ENCODE data around the gene FOXD2.

FOXD2 gene

DNA sequence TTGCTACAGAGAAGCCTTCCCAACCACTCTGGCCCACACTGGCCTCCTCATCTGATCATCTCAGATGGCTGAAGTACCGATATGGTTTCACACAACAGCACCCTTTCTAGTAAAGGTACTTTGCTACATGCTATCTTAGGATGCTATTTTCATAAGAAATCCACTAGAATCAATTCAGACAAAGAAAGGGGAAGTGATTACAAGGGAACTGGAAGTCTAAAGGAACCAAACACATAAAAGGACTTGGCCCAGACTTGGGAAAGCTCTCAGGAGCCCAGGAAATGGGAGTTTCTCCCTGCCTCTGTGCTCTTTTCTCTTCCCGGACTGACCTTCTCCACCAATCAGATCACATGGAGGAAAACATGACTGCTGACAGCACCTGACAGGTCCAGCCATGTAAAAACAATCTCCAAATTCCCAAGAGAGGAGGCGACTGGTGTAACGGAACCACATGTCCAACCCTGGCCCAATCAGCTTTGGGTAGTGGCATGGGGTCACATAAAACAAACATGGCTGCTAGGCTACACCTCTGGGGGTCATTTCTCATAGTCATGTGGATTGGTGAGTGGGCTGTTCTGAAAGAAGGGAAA is 34.4 kb upstream of the FOXD2 start:
- H3K27ac ChIP-seq (ENCODE audit: low read depth, low read length, severe bottlenecking): no peak overlapping the region
- no peaks in the 10 kb centered on the region for H3K36me3 ChIP-seq (ENCODE audit: control insufficient read depth, insufficient read depth, low read length)
- no peaks in the 10 kb centered on the region for H3K9me3 ChIP-seq (ENCODE audit: control insufficient read depth, low read length)
- H3K4me3 ChIP-seq (ENCODE audit: extremely low read depth, insufficient read depth, low read length, poor library complexity, severe bottlenecking): no peak overlapping the region
- 67 to 93% methylated on average over 2 to 3 of the region's 4 CpGs for WGBS, 2 experiments (ENCODE audit: insufficient coverage in 2 of 2)
- peaks cover under 1% of the 10 kb centered on the region for H3K4me1 ChIP-seq (ENCODE audit: control insufficient read depth, insufficient read depth, low read length, poor library complexity, severe bottlenecking)

DNA sequence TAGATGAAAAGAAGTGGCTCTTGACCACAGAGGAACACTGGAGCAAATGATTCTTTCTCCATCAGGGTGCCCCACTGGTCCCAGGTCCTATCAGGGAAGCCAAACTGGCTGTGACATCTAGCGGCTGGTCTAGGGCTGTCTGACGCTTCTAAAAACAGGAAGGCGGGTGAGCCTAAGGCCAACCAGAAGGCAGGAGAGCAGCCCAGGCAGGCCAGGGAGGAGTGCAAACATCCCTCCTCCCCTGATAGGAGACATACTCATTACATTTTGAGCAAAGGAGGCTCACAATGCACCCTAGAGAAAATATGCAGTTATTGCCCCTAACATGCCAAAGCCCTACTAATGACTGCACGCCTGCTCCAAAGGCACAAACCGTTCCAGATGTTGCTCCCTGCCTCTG is 32.1 kb upstream of the FOXD2 start:
- 77 to 83% methylated on average over 4 to 5 of the region's 5 CpGs for WGBS, 2 experiments (ENCODE audit: insufficient coverage in 2 of 2)
- Histone ChIP-seq H3K36me3 (ENCODE audit: control insufficient read depth, insufficient read depth, low read length) (no peaks in the 10 kb centered on the region), H3K9me3 (ENCODE audit: control insufficient read depth, low read length) (no peaks in the 10 kb centered on the region), H3K27ac (ENCODE audit: low read depth, low read length, severe bottlenecking) (no peak overlapping the region), H3K4me1 (ENCODE audit: control insufficient read depth, insufficient read depth, low read length, poor library complexity, severe bottlenecking) (peaks cover 14% of the 10 kb centered on the region), H3K4me3 (ENCODE audit: extremely low read depth, insufficient read depth, low read length, poor library complexity, severe bottlenecking) (no peak overlapping the region)

DNA sequence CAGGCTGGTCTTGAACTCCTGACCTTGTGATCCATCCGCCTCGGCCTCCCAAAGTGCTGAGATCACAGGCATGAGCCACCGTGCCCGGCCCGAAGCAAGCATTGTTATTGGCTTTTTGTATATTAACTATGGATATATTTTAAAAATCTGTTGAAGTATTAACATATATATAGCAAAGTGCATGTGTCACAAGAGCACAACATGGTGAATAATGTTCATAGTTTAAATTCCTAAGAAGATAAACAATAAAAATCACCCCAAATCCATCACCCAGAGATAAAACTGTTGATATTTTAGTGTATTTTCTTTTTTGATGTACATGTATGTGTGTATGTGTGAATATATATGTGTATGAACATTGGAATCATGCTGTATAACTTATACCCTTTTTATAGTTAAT is 30.9 kb upstream of the FOXD2 start:
- Histone ChIP-seq H3K4me1 (ENCODE audit: control insufficient read depth, insufficient read depth, low read length, poor library complexity, severe bottlenecking) (peaks cover 23% of the 10 kb centered on the region), H3K27ac (ENCODE audit: low read depth, low read length, severe bottlenecking) (no peak overlapping the region), H3K36me3 (ENCODE audit: control insufficient read depth, insufficient read depth, low read length) (no peaks in the 10 kb centered on the region), H3K4me3 (ENCODE audit: extremely low read depth, insufficient read depth, low read length, poor library complexity, severe bottlenecking) (no peak overlapping the region), H3K9me3 (ENCODE audit: control insufficient read depth, low read length) (no peaks in the 10 kb centered on the region)
- 86% methylated on average over 2 of the region's 5 CpGs; no CpG with 5 or more reads in 1 of the 2 experiments for WGBS, 2 experiments (ENCODE audit: insufficient coverage in 2 of 2)

DNA sequence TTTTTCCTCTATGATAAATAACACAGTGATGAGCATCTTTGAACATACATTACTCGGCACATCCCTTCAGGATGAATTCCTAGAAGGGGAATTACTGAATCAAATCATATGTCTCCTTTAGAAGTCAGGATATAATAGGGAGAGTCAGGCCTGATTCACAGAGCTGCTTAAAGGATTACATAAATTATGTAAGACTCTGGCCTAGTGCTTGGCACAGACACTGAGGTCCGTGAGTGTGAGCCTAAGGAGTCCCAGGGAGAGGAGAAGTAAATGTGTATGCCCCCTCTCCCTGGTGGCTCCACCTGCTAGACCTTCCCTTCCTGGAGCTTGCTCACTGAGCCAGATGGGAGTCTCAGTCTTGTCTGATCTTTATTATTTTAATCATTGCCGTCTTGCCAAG is 30.4 kb upstream of the FOXD2 start:
- H3K36me3 ChIP-seq (ENCODE audit: control insufficient read depth, insufficient read depth, low read length): no peaks in the 10 kb centered on the region
- no peak overlapping the region for H3K27ac ChIP-seq (ENCODE audit: low read depth, low read length, severe bottlenecking)
- no peak overlapping the region for H3K4me3 ChIP-seq (ENCODE audit: extremely low read depth, insufficient read depth, low read length, poor library complexity, severe bottlenecking)
- peaks cover 28% of the 10 kb centered on the region for H3K4me1 ChIP-seq (ENCODE audit: control insufficient read depth, insufficient read depth, low read length, poor library complexity, severe bottlenecking)
- no peaks in the 10 kb centered on the region for H3K9me3 ChIP-seq (ENCODE audit: control insufficient read depth, low read length)
- WGBS, 2 experiments (ENCODE audit: insufficient coverage in 2 of 2): 50 to 86% methylated on average over 1 of the region's 3 CpGs

DNA sequence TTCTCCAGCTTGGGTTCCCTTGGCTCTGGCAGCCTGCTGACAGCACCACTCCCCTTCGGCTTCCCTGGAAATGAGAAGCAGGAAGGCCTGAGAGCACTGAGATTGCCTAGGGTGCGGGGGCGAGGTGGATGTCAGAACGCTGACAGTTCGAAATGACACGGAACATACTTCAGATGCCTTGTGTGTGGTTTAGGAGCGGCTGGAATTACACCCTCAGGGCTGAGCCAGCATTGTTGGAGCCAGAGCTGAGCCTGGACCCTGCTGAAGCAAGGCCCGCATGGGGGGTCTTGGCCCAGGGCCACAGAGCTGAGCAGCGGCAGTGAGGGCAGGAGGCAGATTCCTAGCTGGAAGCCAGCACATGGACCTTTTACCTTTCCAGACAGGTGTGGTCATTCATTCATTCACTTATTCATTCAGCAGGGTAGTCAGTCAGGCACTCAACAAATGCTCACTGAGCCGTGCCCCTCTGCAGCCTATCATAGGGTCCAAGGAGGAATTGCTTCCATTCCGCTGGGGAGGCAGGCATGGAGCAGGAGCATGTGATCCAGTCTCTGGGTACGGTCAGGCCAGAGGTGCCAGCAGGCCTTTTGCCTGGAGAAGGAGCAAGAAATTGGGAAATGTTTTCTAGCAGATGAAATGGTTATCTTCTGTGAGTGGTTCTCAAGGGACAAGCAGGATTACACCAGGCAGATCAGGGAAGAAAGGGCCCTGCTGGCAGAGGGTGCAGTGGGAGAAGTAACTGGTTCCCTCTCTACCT is 28.4 kb upstream of the FOXD2 start:
- 75 to 90% methylated on average over 12 of the region's 12 CpGs for WGBS, 2 experiments (ENCODE audit: insufficient coverage in 2 of 2)
- Histone ChIP-seq H3K4me1 (ENCODE audit: control insufficient read depth, insufficient read depth, low read length, poor library complexity, severe bottlenecking) (peaks cover 31% of the 10 kb centered on the region), H3K27ac (ENCODE audit: low read depth, low read length, severe bottlenecking) (peak overlapping the region; percentile 41), H3K9me3 (ENCODE audit: control insufficient read depth, low read length) (no peaks in the 10 kb centered on the region), H3K4me3 (ENCODE audit: extremely low read depth, insufficient read depth, low read length, poor library complexity, severe bottlenecking) (no peak overlapping the region), H3K36me3 (ENCODE audit: control insufficient read depth, insufficient read depth, low read length) (no peaks in the 10 kb centered on the region)

DNA sequence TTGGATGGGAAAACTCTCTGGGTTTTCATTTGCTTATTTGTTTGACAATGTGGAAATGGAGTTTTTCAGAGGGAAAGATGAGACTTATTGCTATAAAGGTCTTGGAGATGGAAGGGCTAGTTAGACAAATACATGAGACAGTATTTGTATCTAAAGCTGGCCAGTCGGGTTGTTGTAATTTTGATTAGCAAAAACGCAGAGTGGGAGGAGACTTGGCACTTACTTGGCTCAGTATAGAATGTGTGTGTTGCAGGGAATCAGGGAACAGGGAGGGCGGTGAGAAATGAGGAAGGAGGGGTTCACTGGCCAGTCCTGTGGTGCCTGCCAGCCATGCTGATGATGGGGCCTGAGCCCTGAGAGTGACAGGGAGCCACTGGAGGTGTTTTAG is 27.8 kb upstream of the FOXD2 start:
- WGBS, 2 experiments (ENCODE audit: insufficient coverage in 2 of 2): 71 to 87% methylated on average over 3 of the region's 3 CpGs
- Histone ChIP-seq H3K4me1 (ENCODE audit: control insufficient read depth, insufficient read depth, low read length, poor library complexity, severe bottlenecking) (peaks cover 31% of the 10 kb centered on the region), H3K27ac (ENCODE audit: low read depth, low read length, severe bottlenecking) (no peak overlapping the region)

DNA sequence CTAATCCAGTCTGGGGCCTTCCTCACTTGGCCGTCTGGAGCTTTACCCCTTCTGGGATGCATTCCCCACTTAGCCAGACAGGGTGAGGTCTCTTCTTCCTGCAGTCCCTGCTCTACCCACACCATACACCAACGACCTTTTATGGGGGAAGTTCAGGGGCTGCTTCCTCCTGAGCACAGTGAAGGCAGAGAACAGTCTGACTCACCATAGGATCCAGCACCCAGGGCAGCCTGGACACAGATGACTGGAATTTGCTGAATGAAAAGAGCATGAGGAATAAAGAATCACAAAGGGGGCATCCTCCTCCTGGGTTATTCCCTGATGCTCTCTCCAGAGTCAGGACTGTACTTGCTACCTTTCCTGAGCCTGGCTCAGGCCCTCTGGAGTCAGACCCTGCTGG is 26.4 kb upstream of the FOXD2 start:
- Histone ChIP-seq H3K27ac (ENCODE audit: low read depth, low read length, severe bottlenecking) (no peak overlapping the region), H3K36me3 (ENCODE audit: control insufficient read depth, insufficient read depth, low read length) (no peaks in the 10 kb centered on the region), H3K4me1 (ENCODE audit: control insufficient read depth, insufficient read depth, low read length, poor library complexity, severe bottlenecking) (peaks cover 31% of the 10 kb centered on the region), H3K9me3 (ENCODE audit: control insufficient read depth, low read length) (no peaks in the 10 kb centered on the region), H3K4me3 (ENCODE audit: extremely low read depth, insufficient read depth, low read length, poor library complexity, severe bottlenecking) (no peak overlapping the region)
- 100% methylated on average over 1 of the region's 2 CpGs; no CpG with 5 or more reads in 1 of the 2 experiments for WGBS, 2 experiments (ENCODE audit: insufficient coverage in 2 of 2)

More for the DNA sequence above, 27.8 kb upstream of the FOXD2 start:
- H3K4me3 ChIP-seq (ENCODE audit: extremely low read depth, insufficient read depth, low read length, poor library complexity, severe bottlenecking): no peak overlapping the region
- H3K9me3 ChIP-seq (ENCODE audit: control insufficient read depth, low read length): no peaks in the 10 kb centered on the region
- H3K36me3 ChIP-seq (ENCODE audit: control insufficient read depth, insufficient read depth, low read length): no peaks in the 10 kb centered on the region

DNA sequence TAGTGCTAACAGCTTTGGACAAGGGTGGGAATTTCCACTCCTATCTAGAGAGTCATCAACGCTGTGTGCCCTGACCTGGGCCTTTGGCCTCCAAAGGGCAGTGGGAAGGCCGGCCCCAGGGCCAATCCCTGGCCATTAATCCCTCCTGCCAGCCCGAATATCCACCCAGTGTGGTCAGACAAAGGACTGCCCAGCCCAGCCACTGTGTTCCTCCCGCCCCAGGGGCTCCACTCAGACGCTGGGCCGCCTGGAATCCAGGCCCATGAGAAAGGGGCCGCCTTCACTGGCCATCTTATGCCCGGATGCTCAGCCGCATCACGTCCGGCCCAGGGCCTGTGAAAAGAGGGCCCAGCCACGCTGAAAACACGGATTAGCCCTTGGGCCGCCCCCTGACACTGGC is 25.4 kb upstream of the FOXD2 start:
- no peak overlapping the region for H3K27ac ChIP-seq (ENCODE audit: low read depth, low read length, severe bottlenecking)
- 84 to 89% methylated on average over 13 to 14 of the region's 14 CpGs for WGBS, 2 experiments (ENCODE audit: insufficient coverage in 2 of 2)

DNA sequence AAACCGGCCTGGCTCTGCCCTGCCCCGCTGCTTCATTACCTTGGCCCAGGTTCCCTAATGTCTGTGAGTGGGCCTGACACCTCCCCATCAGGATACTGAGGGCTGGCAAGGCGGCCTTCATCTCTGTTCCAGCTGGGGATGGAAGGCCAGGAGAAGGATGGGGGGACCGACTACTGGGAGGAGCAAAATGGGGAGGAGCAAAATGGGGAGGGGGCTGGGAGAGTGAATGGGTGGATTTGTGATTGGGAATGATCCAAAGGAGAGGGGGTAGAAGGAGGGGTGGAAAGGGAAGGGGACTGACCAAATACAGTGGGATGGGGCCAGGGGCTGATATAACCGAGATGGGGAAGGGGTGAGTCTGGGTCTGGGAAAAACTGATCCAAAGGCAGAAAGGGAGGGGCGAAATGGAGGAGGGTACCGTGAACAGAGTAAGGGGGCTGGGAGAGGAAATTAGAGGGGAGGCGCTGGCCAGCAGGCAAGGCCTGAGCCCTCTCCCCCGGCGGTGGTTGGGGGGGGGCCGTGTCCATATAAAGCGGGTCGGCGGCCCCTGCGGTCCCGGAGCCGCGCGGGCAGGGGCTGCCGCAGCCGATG is 22.0 kb upstream of the FOXD2 start, which contains the start of gene FOXE3:
Gene FOXE3 (plus strand): TSS at position 558 of the 591 bp plus-strand sequence. CDS start 31 bp downstream, at position 589.
- 15 to 29% methylated on average over 17 to 19 of the region's 21 CpGs for WGBS, 2 experiments (ENCODE audit: insufficient coverage in 2 of 2)
- Histone ChIP-seq H3K4me3 (ENCODE audit: extremely low read depth, insufficient read depth, low read length, poor library complexity, severe bottlenecking) (no peak within 1 kb of the TSS), H3K4me1 (ENCODE audit: control insufficient read depth, insufficient read depth, low read length, poor library complexity, severe bottlenecking) (peaks cover 17% of the 10 kb centered on the region), H3K9me3 (ENCODE audit: control insufficient read depth, low read length) (no peaks in the 10 kb centered on the region), H3K27ac (ENCODE audit: low read depth, low read length, severe bottlenecking) (no peak within 1 kb of the TSS), H3K36me3 (ENCODE audit: control insufficient read depth, insufficient read depth, low read length) (no peaks in the 10 kb centered on the region)

More for the DNA sequence above, 25.4 kb upstream of the FOXD2 start:
- Histone ChIP-seq H3K36me3 (ENCODE audit: control insufficient read depth, insufficient read depth, low read length) (no peaks in the 10 kb centered on the region), H3K4me3 (ENCODE audit: extremely low read depth, insufficient read depth, low read length, poor library complexity, severe bottlenecking) (no peak overlapping the region), H3K4me1 (ENCODE audit: control insufficient read depth, insufficient read depth, low read length, poor library complexity, severe bottlenecking) (peaks cover 31% of the 10 kb centered on the region), H3K9me3 (ENCODE audit: control insufficient read depth, low read length) (no peaks in the 10 kb centered on the region)

DNA sequence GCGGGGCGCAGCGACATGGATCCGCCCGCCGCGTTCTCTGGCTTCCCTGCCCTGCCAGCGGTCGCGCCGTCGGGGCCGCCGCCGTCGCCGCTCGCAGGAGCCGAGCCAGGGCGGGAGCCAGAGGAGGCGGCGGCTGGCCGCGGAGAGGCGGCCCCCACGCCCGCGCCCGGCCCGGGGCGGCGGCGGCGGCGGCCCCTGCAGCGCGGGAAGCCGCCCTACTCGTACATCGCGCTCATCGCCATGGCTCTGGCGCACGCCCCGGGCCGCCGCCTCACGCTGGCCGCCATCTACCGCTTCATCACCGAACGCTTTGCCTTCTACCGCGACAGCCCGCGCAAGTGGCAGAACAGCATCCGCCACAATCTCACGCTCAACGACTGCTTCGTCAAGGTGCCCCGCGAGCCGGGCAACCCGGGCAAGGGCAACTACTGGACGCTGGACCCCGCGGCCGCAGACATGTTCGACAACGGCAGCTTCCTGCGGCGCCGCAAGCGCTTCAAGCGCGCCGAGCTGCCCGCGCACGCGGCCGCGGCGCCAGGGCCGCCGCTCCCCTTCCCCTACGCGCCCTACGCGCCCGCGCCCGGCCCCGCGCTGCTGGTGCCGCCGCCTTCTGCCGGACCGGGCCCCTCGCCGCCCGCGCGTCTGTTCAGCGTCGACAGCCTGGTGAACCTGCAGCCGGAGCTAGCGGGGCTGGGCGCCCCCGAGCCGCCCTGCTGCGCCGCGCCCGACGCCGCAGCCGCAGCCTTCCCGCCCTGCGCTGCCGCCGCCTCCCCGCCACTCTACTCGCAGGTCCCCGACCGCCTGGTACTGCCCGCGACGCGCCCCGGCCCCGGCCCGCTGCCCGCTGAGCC is 21.3 kb upstream of the FOXD2 start:
- H3K27ac ChIP-seq (ENCODE audit: low read depth, low read length, severe bottlenecking): no peak overlapping the region
- H3K4me1 ChIP-seq (ENCODE audit: control insufficient read depth, insufficient read depth, low read length, poor library complexity, severe bottlenecking): peaks cover 11% of the 10 kb centered on the region
- H3K36me3 ChIP-seq (ENCODE audit: control insufficient read depth, insufficient read depth, low read length): no peaks in the 10 kb centered on the region
- no peak overlapping the region for H3K4me3 ChIP-seq (ENCODE audit: extremely low read depth, insufficient read depth, low read length, poor library complexity, severe bottlenecking)
- no peaks in the 10 kb centered on the region for H3K9me3 ChIP-seq (ENCODE audit: control insufficient read depth, low read length)
- WGBS, 2 experiments (ENCODE audit: insufficient coverage in 2 of 2): 1% methylated on average over 106 to 113 of the region's 134 CpGs

Data from mesodermal cell (in vitro differentiated cells).